Glutamatergic neuron (in vitro differentiated cells): Measurements from ENCODE around the gene LRCH4. TPM values are rescaled to one million over a fixed set of nuclear protein-coding genes. Genes with fewer than 3 reads are reported as not detected.
A peak's percentile ranks its signal among the peaks of the same experiment; 100 is the strongest.

Experiments
- DNase-seq: peaks from one replicate; pipeline ENCODE4 v3.0.0; 2022
- H3K27ac Mint-ChIP-seq: one replicate; pipeline ENCODE4 v1.8.0; 2020; ENCODE audit warnings: mild to moderate bottlenecking, mixed read lengths, inconsistent platforms; ENCODE audit not compliant: unreplicated experiment
- H3K27me3 Mint-ChIP-seq: one replicate; pipeline ENCODE4 v1.8.0; 2020; ENCODE audit warnings: mild to moderate bottlenecking, moderate library complexity, mixed read lengths, inconsistent platforms; ENCODE audit not compliant: unreplicated experiment
- H3K36me3 Mint-ChIP-seq: one replicate; pipeline ENCODE4 v1.8.0; 2020; ENCODE audit warnings: mild to moderate bottlenecking, mixed read lengths, inconsistent platforms; ENCODE audit not compliant: unreplicated experiment
- H3K4me1 Mint-ChIP-seq: one replicate; pipeline ENCODE4 v1.8.0; 2020; ENCODE audit warnings: mild to moderate bottlenecking, low read depth, mixed read lengths, inconsistent platforms; ENCODE audit not compliant: unreplicated experiment
- H3K4me3 Mint-ChIP-seq: one replicate; pipeline ENCODE4 v1.8.0; 2020; ENCODE audit warnings: mild to moderate bottlenecking, mixed read lengths, inconsistent platforms; ENCODE audit not compliant: unreplicated experiment
- H3K9me3 Mint-ChIP-seq: one replicate; pipeline ENCODE4 v1.8.0; 2020; ENCODE audit warnings: mild to moderate bottlenecking, moderate library complexity, mixed read lengths, inconsistent platforms; ENCODE audit not compliant: unreplicated experiment
- CTCF ChIP-seq: fragments of 200-600 bp; sonication (generic); IDR thresholded peaks from one replicate; pipeline ENCODE4 v1.5.0; 2021; ENCODE audit not compliant: partially characterized antibody, unreplicated experiment
- total RNA-seq: library from RNA; stranded (reverse); fragmentation: NEBNext Ultra II Directional; extraction: Animal tissue kit (Norgen Biotek cat#: 25700); gene quantifications from one replicate; pipeline ENCODE4 v1.2.1, GENCODE V29; 2021; ENCODE audit not compliant: unreplicated experiment

LRCH4 gene
- total RNA-seq, 1 donor from 2014 or later = 166 TPM

GRCh38 chr7:100620804-100621203 lies 34.9 kb upstream of the LRCH4 start:
- H3K4me3 Mint-ChIP-seq = no peak overlapping the region
- peaks cover 5% of the 10 kb centered on the region for H3K36me3 Mint-ChIP-seq
- DNase-seq = no peak
- H3K27ac Mint-ChIP-seq = no peak overlapping the region
- no peaks in the 10 kb centered on the region for H3K4me1 Mint-ChIP-seq
- no peak for TF ChIP-seq CTCF
- peaks cover under 1% of the 10 kb centered on the region for H3K9me3 Mint-ChIP-seq
- peaks cover 8% of the 10 kb centered on the region for H3K27me3 Mint-ChIP-seq

GRCh38 chr7:100620239-100620638 lies 34.3 kb upstream of the LRCH4 start:
- H3K27ac Mint-ChIP-seq = no peak overlapping the region

GRCh38 chr7:100614308-100614861 lies 28.5 kb upstream of the LRCH4 start:
- TF ChIP-seq CTCF = no peak
- H3K4me3 Mint-ChIP-seq = no peak overlapping the region

More at GRCh38 chr7:100620239-100620638, 34.3 kb upstream of the LRCH4 start:
- Mint-ChIP-seq H3K27me3 (peaks cover 3% of the 10 kb centered on the region), H3K36me3 (peaks cover 5% of the 10 kb centered on the region), H3K4me3 (no peak overlapping the region), H3K9me3 (no peaks in the 10 kb centered on the region), H3K4me1 (no peaks in the 10 kb centered on the region)
- TF ChIP-seq CTCF = no peak
- DNase-seq = no peak

GRCh38 chr7:100613412-100614175 lies 27.7 kb upstream of the LRCH4 start:
- Mint-ChIP-seq H3K36me3 (no peaks in the 10 kb centered on the region), H3K9me3 (peaks cover 5% of the 10 kb centered on the region)
- DNase-seq = no peak

More at GRCh38 chr7:100614308-100614861, 28.5 kb upstream of the LRCH4 start:
- Mint-ChIP-seq H3K4me1 (peaks cover 5% of the 10 kb centered on the region), H3K9me3 (peaks cover 5% of the 10 kb centered on the region), H3K36me3 (no peaks in the 10 kb centered on the region), H3K27me3 (peaks cover 2% of the 10 kb centered on the region), H3K27ac (no peak overlapping the region)
- no peak for DNase-seq

More at GRCh38 chr7:100613412-100614175, 27.7 kb upstream of the LRCH4 start:
- Mint-ChIP-seq H3K27me3 (peaks cover 2% of the 10 kb centered on the region), H3K4me3 (peak overlapping the region; percentile 86), H3K4me1 (peaks cover 5% of the 10 kb centered on the region), H3K27ac (peak overlapping the region; percentile 10)
- TF ChIP-seq CTCF = no peak
